Esophagus muscularis mucosa (tissue), 3 donors: ENCODE data around the gene MRPL37.

Source experiments
- POLR2A ChIP-seq: fragments of 450-650 bp; IDR thresholded peaks from one replicate; pipeline ENCODE4 v1.6.1; 2017; ENCODE audit warnings: antibody characterized with exemption, moderate library complexity, mild to moderate bottlenecking, low read depth
- TF ChIP-seq, protein P1 (sequence below), 3 experiments: fragments of 200-600 bp in 2 of 3; fragments of 450-650 bp in 1 of 3; sonication (generic) in 2 of 3; IDR thresholded peaks; one replicate each; pipeline ENCODE4 v1.5.1; 2017 to 2019; ENCODE audit warnings: antibody characterized with exemption in 3 of 3, mild to moderate bottlenecking in 2 of 3, moderate library complexity in 1 of 3

DNA sequence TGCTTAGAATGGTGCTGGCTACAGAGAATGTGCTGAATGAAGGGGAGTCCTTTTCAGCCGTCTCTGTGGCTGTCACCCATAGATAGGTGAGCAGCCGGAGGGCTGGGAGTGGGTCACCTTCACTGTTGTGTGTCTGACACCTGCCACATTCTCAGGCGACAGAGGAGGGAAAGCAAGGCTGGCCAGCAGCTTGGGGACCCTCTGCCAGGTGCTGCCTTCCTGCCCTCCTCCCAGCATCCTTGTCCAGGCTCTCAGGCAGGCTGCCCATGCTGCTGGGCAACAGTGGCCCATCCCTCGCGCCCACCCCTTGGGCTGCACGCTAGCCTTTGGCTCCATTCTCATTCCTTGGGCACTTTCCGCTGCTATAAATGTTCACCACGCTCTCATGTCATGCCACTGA lies 22.2 kb upstream of the MRPL37 start:
- TF ChIP-seq, protein P1, sequence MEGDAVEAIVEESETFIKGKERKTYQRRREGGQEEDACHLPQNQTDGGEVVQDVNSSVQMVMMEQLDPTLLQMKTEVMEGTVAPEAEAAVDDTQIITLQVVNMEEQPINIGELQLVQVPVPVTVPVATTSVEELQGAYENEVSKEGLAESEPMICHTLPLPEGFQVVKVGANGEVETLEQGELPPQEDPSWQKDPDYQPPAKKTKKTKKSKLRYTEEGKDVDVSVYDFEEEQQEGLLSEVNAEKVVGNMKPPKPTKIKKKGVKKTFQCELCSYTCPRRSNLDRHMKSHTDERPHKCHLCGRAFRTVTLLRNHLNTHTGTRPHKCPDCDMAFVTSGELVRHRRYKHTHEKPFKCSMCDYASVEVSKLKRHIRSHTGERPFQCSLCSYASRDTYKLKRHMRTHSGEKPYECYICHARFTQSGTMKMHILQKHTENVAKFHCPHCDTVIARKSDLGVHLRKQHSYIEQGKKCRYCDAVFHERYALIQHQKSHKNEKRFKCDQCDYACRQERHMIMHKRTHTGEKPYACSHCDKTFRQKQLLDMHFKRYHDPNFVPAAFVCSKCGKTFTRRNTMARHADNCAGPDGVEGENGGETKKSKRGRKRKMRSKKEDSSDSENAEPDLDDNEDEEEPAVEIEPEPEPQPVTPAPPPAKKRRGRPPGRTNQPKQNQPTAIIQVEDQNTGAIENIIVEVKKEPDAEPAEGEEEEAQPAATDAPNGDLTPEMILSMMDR (IDR thresholded peaks at IDR 0.05), result no peak
- no peak for TF ChIP-seq POLR2A
